Peyer's patch (tissue), 4 donors: ENCODE measurements around the gene KCNAB1. TPM values are rescaled to one million over a fixed set of nuclear protein-coding genes. Genes with fewer than 3 reads are reported as not detected.

Experiments
- DNase-seq, 3 donors: peaks; one replicate each; pipeline ENCODE4 v3.0.0-alpha.2; 2017 to 2019
- H3K27ac ChIP-seq, 4 donors: fragments of 200-600 bp; sonication (generic); one replicate each; pipeline ENCODE4 v1.5.1; 2016 to 2019
- H3K27me3 ChIP-seq, 2 donors: fragments of 200-600 bp; sonication (generic); one replicate each; pipeline ENCODE4 v1.5.1; 2019
- H3K36me3 ChIP-seq, 3 donors: fragments of 200-600 bp; sonication (generic); one replicate each; pipeline ENCODE4 v1.5.1; 2016 to 2019
- H3K4me1 ChIP-seq, 4 donors: fragments of 200-600 bp; sonication (generic); one replicate each; pipeline ENCODE4 v1.5.1; 2016 to 2019
- H3K4me3 ChIP-seq, 4 donors: fragments of 200-600 bp; sonication (generic); 1 replicate in 3 of 4; 2 replicates in 1 of 4; pipeline ENCODE4 v1.5.1; 2016 to 2019; ENCODE audit warnings: mild to moderate bottlenecking in 1 of 4
- H3K9me3 ChIP-seq, 4 donors: fragments of 200-600 bp; sonication (generic); one replicate each; pipeline ENCODE4 v1.5.1; 2016 to 2019; ENCODE audit warnings: mild to moderate bottlenecking in 1 of 4
- CTCF ChIP-seq, 6 experiments: fragments of 450-650 bp in 4 of 6; fragments of 200-600 bp in 2 of 6; sonication (generic) in 1 of 6; IDR thresholded peaks; one replicate each; pipeline ENCODE4 v1.5.1; 2017 to 2019; ENCODE audit warnings: antibody characterized with exemption in 6 of 6, mild to moderate bottlenecking in 3 of 6, moderate library complexity in 1 of 6
- POLR2A ChIP-seq, 2 donors: fragments of 450-650 bp; IDR thresholded peaks; one replicate each; pipeline ENCODE4 v1.5.1; 2017; ENCODE audit warnings: antibody characterized with exemption in 2 of 2, mild to moderate bottlenecking in 2 of 2, moderate library complexity in 2 of 2
- total RNA-seq, 4 donors: library from RNA; depleted of rRNA; stranded (reverse); fragments of >200 nt; gene quantifications; one replicate each; pipeline ENCODE4 v1.1.0, GENCODE V29; 2016

Gene KCNAB1
- total RNA-seq, 4 donors from 2014 or later, result 1.1 to 1.7 (median 1.6) TPM; not detected in 1

DNA sequence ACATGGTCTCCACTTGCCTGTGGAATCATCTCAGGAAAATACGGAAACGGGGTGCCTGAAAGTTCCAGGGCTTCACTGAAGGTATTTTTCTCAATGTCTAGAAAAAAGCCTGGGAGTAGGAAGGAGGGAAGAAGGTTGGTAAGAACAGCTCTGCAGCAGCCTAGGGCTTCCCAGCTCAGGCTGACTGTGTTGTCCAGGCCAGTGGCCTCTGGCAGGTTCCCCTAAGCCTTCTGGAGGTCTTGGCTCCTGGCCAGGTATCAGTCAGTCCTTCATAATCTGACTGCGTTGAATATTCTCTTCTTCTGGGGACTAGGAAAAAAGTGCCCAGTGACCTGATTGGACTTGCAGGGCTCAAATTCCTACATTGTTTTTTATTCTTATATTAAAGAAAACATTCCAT is 395.9 kb downstream of the KCNAB1 start:
- no peak for TF ChIP-seq CTCF (IDR thresholded peaks at IDR 0.05)
- no peak for TF ChIP-seq POLR2A (IDR thresholded peaks at IDR 0.05)
- Histone ChIP-seq H3K36me3 (no peaks in the 10 kb centered on the region), H3K27me3 (no peaks in the 10 kb centered on the region), H3K4me1 (no peaks in the 10 kb centered on the region), H3K9me3 (no peaks in the 10 kb centered on the region), H3K27ac (no peak overlapping the region), H3K4me3 (no peak overlapping the region)
- no peak for DNase-seq

DNA sequence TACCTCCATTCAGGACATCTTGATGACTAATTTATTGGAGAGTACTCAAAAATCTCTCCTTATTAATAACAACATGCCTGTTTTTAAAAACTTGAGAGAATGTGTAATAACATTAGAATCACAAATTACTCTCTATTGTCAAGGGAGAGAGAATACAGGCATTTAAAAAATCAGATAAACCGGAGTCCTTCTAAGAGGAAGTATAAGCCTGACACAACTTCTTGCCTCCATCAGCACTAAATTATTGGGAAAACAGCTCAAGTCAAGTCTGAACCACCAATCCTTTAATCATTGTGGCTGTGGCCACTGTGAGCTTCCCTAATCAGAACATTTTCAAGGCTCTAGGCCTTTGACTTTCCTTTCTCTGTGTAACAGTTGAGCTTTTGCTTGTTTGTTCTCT is 396.6 kb downstream of the KCNAB1 start:
- no peak for TF ChIP-seq CTCF (IDR thresholded peaks at IDR 0.05)
- TF ChIP-seq POLR2A (IDR thresholded peaks at IDR 0.05), result no peak
- no peak for DNase-seq
- no peak overlapping the region for H3K27ac ChIP-seq
- no peaks in the 10 kb centered on the region for H3K4me1 ChIP-seq
- no peak overlapping the region for H3K4me3 ChIP-seq
- H3K36me3 ChIP-seq, result no peaks in the 10 kb centered on the region
- no peaks in the 10 kb centered on the region for H3K9me3 ChIP-seq
- no peaks in the 10 kb centered on the region for H3K27me3 ChIP-seq

- no peak overlapping the region for H3K27ac ChIP-seq
- TF ChIP-seq POLR2A (IDR thresholded peaks at IDR 0.05) (no peak), CTCF (IDR thresholded peaks at IDR 0.05) (no peak)
- no peak overlapping the region for H3K4me3 ChIP-seq
- H3K27me3 ChIP-seq, result no peaks in the 10 kb centered on the region
- no peaks in the 10 kb centered on the region for H3K4me1 ChIP-seq
- no peak for DNase-seq
- H3K36me3 ChIP-seq, result no peaks in the 10 kb centered on the region
- H3K9me3 ChIP-seq, result no peaks in the 10 kb centered on the region
Observed at GRCh38 chr3:156518726-156519125, 398.3 kb downstream of the KCNAB1 start.

DNA sequence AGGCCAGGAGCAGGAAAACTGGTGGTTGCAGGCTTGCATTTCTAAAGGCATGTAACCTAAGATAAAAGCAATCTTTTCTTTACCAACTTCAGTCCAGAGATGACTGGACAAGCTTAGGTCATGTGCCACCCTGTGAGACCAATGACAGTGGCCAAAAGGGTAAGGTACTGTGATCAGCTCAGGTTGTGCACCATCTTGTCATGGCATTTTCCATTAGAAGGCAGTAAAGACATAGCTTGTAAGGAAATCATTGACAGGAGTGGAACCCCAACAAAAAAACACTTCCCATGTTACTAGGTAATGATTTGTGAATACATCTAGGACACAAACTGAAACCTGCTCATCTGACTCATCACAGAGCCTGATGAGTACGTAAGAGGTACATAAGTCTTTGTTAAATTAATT is 399.4 kb downstream of the KCNAB1 start:
- no peak overlapping the region for H3K4me3 ChIP-seq
- H3K27ac ChIP-seq, result no peak overlapping the region
- DNase-seq, result no peak
- H3K36me3 ChIP-seq, result no peaks in the 10 kb centered on the region
- H3K9me3 ChIP-seq, result no peaks in the 10 kb centered on the region
- TF ChIP-seq POLR2A (IDR thresholded peaks at IDR 0.05), result no peak
- no peak for TF ChIP-seq CTCF (IDR thresholded peaks at IDR 0.05)
- H3K27me3 ChIP-seq, result no peaks in the 10 kb centered on the region
- H3K4me1 ChIP-seq, result no peaks in the 10 kb centered on the region

GRCh38 chr3:156522673-156523072 is 402.3 kb downstream of the KCNAB1 start:
- Histone ChIP-seq H3K4me3 (no peak overlapping the region), H3K27me3 (no peaks in the 10 kb centered on the region), H3K27ac (no peak overlapping the region), H3K9me3 (no peaks in the 10 kb centered on the region), H3K36me3 (no peaks in the 10 kb centered on the region), H3K4me1 (no peaks in the 10 kb centered on the region)
- no peak for TF ChIP-seq CTCF (IDR thresholded peaks at IDR 0.05)
- no peak for TF ChIP-seq POLR2A (IDR thresholded peaks at IDR 0.05)
- DNase-seq, result no peak

DNA sequence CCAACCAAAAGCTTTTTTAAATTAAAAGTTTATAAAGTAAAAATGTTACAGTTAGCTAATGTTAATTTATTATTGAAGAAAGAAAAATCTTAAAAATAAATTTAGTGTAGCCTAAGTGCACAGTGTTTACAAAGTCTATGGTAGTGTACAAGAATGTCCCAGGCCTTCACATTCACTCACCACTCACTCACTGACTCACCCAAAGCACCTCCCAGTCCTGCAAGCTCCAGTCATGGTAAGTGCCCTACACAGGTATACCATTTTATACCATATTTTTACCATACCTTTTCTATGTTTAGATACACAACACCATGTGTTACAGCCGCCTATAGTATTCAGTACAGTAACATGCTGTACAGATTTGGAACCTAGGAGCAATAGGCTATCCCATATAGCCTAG is 405.4 kb downstream of the KCNAB1 start:
- no peaks in the 10 kb centered on the region for H3K27me3 ChIP-seq
- TF ChIP-seq CTCF (IDR thresholded peaks at IDR 0.05), result no peak
- no peak for TF ChIP-seq POLR2A (IDR thresholded peaks at IDR 0.05)
- no peak overlapping the region for H3K27ac ChIP-seq
- DNase-seq, result no peak
- no peaks in the 10 kb centered on the region for H3K36me3 ChIP-seq
- no peaks in the 10 kb centered on the region for H3K9me3 ChIP-seq
- H3K4me3 ChIP-seq, result no peak overlapping the region
- H3K4me1 ChIP-seq, result no peaks in the 10 kb centered on the region
